ENCODE measurements around the gene FAM170A. TPM values are rescaled to one million over a fixed set of nuclear protein-coding genes. Genes with fewer than 3 reads are reported as not detected.

The FAM170A gene
- polyA plus RNA-seq, 3 donors: not detected

GRCh38 chr5:119583684-119584083, 45.7 kb upstream of the FAM170A start:
- no peak for TF ChIP-seq CTCF (IDR thresholded peaks at IDR 0.05)
- Histone ChIP-seq H3K27me3 (ENCODE audit: control insufficient read depth in 2 of 2, insufficient read depth in 2 of 2, low read length in 2 of 2) (peaks cover 0 to 2% of the 10 kb centered on the region in 2 donors), H3K4me3 (replicated peaks in 1 of 3; ENCODE audit: low read depth in 2 of 3, low read length in 3 of 3) (no peak overlapping the region), H3K9me3 (replicated peaks in 1 of 2; ENCODE audit: control insufficient read depth in 1 of 2, insufficient read depth in 1 of 2, low read length in 2 of 2) (no peaks in the 10 kb centered on the region), H3K79me2 (ENCODE audit: insufficient read depth, low read length) (no peaks in the 10 kb centered on the region), H3K4me2 (replicated peaks; ENCODE audit: extremely low read depth, low read length, poor library complexity, severe bottlenecking) (no peak overlapping the region), H3K27ac (ENCODE audit: low read depth in 1 of 2, low read length in 2 of 2) (no peak overlapping the region), H4K20me1 (ENCODE audit: insufficient read depth, low read length) (no peaks in the 10 kb centered on the region), H2AFZ (ENCODE audit: insufficient read depth, low read depth, low read length, poor library complexity, severe bottlenecking) (no peak overlapping the region), H3K36me3 (replicated peaks in 1 of 2; ENCODE audit: control insufficient read depth in 1 of 2, insufficient read depth in 2 of 2, low read length in 2 of 2) (no peaks in the 10 kb centered on the region), H3K9ac (ENCODE audit: insufficient read depth, low read length, poor library complexity, severe bottlenecking) (no peak overlapping the region), H3K4me1 (ENCODE audit: control insufficient read depth in 1 of 2, insufficient read depth in 2 of 2, low read length in 2 of 2) (no peaks in the 10 kb centered on the region)
- intact Hi-C loops (cut with micrococcal nuclease): no loop called here
- DNase-seq: no peak
- no peak overlapping the region for H3K4me3 Mint-ChIP-seq
- no CpG with 5 or more reads among the region's 3 CpGs for WGBS (ENCODE audit: insufficient coverage)
- H3K36me3 Mint-ChIP-seq: no peaks in the 10 kb centered on the region
- H3K27me3 Mint-ChIP-seq (ENCODE audit: low read depth in 3 of 3): peaks cover 4 to 7% (median 4%) of the 10 kb centered on the region in 3 donors
- H3K9me3 Mint-ChIP-seq: peaks cover 0 to 2% (median under 1%) of the 10 kb centered on the region in 7 donors
- H3K4me1 Mint-ChIP-seq: no peaks in the 10 kb centered on the region
- H3K27ac Mint-ChIP-seq: no peak overlapping the region

GRCh38 chr5:119596046-119596445, 33.3 kb upstream of the FAM170A start:
- Histone ChIP-seq H4K20me1 (ENCODE audit: insufficient read depth, low read length) (no peaks in the 10 kb centered on the region), H3K79me2 (ENCODE audit: insufficient read depth, low read length) (no peaks in the 10 kb centered on the region), H3K4me1 (ENCODE audit: control insufficient read depth in 1 of 2, insufficient read depth in 2 of 2, low read length in 2 of 2) (no peaks in the 10 kb centered on the region), H3K9ac (ENCODE audit: insufficient read depth, low read length, poor library complexity, severe bottlenecking) (no peak overlapping the region), H3K4me3 (replicated peaks in 1 of 3; ENCODE audit: low read depth in 2 of 3, low read length in 3 of 3) (no peak overlapping the region), H3K9me3 (replicated peaks in 1 of 2; ENCODE audit: control insufficient read depth in 1 of 2, insufficient read depth in 1 of 2, low read length in 2 of 2) (peaks cover 0 to 9% of the 10 kb centered on the region in 2 donors), H3K27ac (ENCODE audit: low read depth in 1 of 2, low read length in 2 of 2) (no peak overlapping the region), H3K27me3 (ENCODE audit: control insufficient read depth in 2 of 2, insufficient read depth in 2 of 2, low read length in 2 of 2) (no peaks in the 10 kb centered on the region), H2AFZ (ENCODE audit: insufficient read depth, low read depth, low read length, poor library complexity, severe bottlenecking) (no peak overlapping the region), H3K36me3 (replicated peaks in 1 of 2; ENCODE audit: control insufficient read depth in 1 of 2, insufficient read depth in 2 of 2, low read length in 2 of 2) (no peaks in the 10 kb centered on the region), H3K4me2 (replicated peaks; ENCODE audit: extremely low read depth, low read length, poor library complexity, severe bottlenecking) (no peak overlapping the region)
- H3K4me1 Mint-ChIP-seq: no peaks in the 10 kb centered on the region
- H3K27me3 Mint-ChIP-seq (ENCODE audit: low read depth in 3 of 3): peaks cover 0 to 2% (median 0%) of the 10 kb centered on the region in 3 donors
- no peak overlapping the region for H3K4me3 Mint-ChIP-seq
- WGBS (ENCODE audit: insufficient coverage): no CpG with 5 or more reads among the region's 1 CpG
- H3K27ac Mint-ChIP-seq: no peak overlapping the region
- no peak for TF ChIP-seq CTCF (IDR thresholded peaks at IDR 0.05)
- H3K36me3 Mint-ChIP-seq: no peaks in the 10 kb centered on the region
- intact Hi-C loops (cut with micrococcal nuclease): no loop called here
- DNase-seq: no peak
- H3K9me3 Mint-ChIP-seq: peaks cover 6 to 25% (median 13%) of the 10 kb centered on the region in 7 donors

Measured in CD14-positive monocyte (primary cell).